Coronary artery (tissue), 2 donors: ENCODE measurements around the gene RPS27L.

ENCODE experiments used
- DNase-seq: peaks from one replicate; pipeline ENCODE4 v3.0.0-alpha.2; 2017; ENCODE audit warnings: low spot score
- H3K27ac ChIP-seq, 2 donors: fragments of 200-600 bp; sonication (generic); one replicate each; pipeline ENCODE4 v1.5.1; 2016 to 2019
- H3K4me3 ChIP-seq: fragments of 200-600 bp; sonication (generic); 2 replicates; pipeline ENCODE4 v1.5.1; 2016; ENCODE audit warnings: mild to moderate bottlenecking, moderate library complexity
- CTCF ChIP-seq: fragments of 200-600 bp; sonication (generic); IDR thresholded peaks from one replicate; pipeline ENCODE4 v1.5.1; 2019; ENCODE audit warnings: antibody characterized with exemption

Gene RPS27L

GRCh38 chr15:63157891-63158431 lies 684 bp upstream of the RPS27L start:
- DNase-seq, result no peak
- no peak for TF ChIP-seq CTCF
- H3K4me3 ChIP-seq, result peak overlapping the region; percentile 95
- H3K27ac ChIP-seq, result peak overlapping the region; percentile 90 to 98

GRCh38 chr15:63156755-63157117 lies 541 bp downstream of the RPS27L start:
- Histone ChIP-seq H3K27ac (peak overlapping the region; percentile 90 to 98), H3K4me3 (peak overlapping the region; percentile 95)
- no peak for TF ChIP-seq CTCF
- DNase-seq, result no peak

GRCh38 chr15:63156086-63156710 lies 1.1 kb downstream of the RPS27L start:
- no peak for TF ChIP-seq CTCF
- peak overlapping the region; percentile 95 for H3K4me3 ChIP-seq
- H3K27ac ChIP-seq, result peak overlapping the region; percentile 90 to 98
- DNase-seq, result no peak

GRCh38 chr15:63155486-63155885 lies 1.8 kb downstream of the RPS27L start:
- TF ChIP-seq CTCF, result no peak
- no peak for DNase-seq
- H3K27ac ChIP-seq, result no peak overlapping the region
- peak overlapping the region; percentile 95 for H3K4me3 ChIP-seq

GRCh38 chr15:63151665-63152064 lies 5.6 kb downstream of the RPS27L start:
- no peak for DNase-seq
- TF ChIP-seq CTCF, result no peak
- Histone ChIP-seq H3K4me3 (no peak overlapping the region), H3K27ac (no peak overlapping the region)

GRCh38 chr15:63146684-63147083 lies 10.6 kb downstream of the RPS27L start:
- no peak overlapping the region for H3K27ac ChIP-seq
- TF ChIP-seq CTCF, result no peak
- H3K4me3 ChIP-seq, result no peak overlapping the region
- DNase-seq, result no peak

- Histone ChIP-seq H3K27ac (no peak overlapping the region), H3K4me3 (no peak overlapping the region)
- TF ChIP-seq CTCF, result no peak
- DNase-seq, result no peak
Measured at GRCh38 chr15:63145426-63145825, 11.9 kb downstream of the RPS27L start.
